Ishikawa (cell line): ENCODE results near the gene MID1.

Experiments
- CEBPB ChIP-seq: IDR thresholded peaks from 2 replicates; pipeline ENCODE4 v1.6.1; 2012
- EGR1 ChIP-seq: IDR thresholded peaks from 2 replicates; pipeline ENCODE4 v1.6.1; 2012
- FOXM1 ChIP-seq: IDR thresholded peaks from 2 replicates; pipeline ENCODE4 v1.6.1; 2012; ENCODE audit warnings: low read depth, borderline replicate concordance
- RAD21 ChIP-seq: IDR thresholded peaks from 2 replicates; pipeline ENCODE4 v1.6.1; 2012; ENCODE audit warnings: low read depth
- TAF1 ChIP-seq: IDR thresholded peaks from 2 replicates; pipeline ENCODE4 v1.6.1; 2012; ENCODE audit warnings: low read depth, mild to moderate bottlenecking
- TEAD4 ChIP-seq: IDR thresholded peaks from 2 replicates; pipeline ENCODE4 v1.6.1; 2012
- ZBTB7A ChIP-seq: IDR thresholded peaks from 2 replicates; pipeline ENCODE4 v1.6.1; 2012; ENCODE audit warnings: low read depth
- TF ChIP-seq, protein P1 (sequence below): IDR thresholded peaks from 2 replicates; pipeline ENCODE4 v1.6.1; 2012; ENCODE audit warnings: low read depth, mild to moderate bottlenecking
- TF ChIP-seq, protein P2 (sequence below): IDR thresholded peaks from 2 replicates; pipeline ENCODE4 v1.6.1; 2012

DNA sequence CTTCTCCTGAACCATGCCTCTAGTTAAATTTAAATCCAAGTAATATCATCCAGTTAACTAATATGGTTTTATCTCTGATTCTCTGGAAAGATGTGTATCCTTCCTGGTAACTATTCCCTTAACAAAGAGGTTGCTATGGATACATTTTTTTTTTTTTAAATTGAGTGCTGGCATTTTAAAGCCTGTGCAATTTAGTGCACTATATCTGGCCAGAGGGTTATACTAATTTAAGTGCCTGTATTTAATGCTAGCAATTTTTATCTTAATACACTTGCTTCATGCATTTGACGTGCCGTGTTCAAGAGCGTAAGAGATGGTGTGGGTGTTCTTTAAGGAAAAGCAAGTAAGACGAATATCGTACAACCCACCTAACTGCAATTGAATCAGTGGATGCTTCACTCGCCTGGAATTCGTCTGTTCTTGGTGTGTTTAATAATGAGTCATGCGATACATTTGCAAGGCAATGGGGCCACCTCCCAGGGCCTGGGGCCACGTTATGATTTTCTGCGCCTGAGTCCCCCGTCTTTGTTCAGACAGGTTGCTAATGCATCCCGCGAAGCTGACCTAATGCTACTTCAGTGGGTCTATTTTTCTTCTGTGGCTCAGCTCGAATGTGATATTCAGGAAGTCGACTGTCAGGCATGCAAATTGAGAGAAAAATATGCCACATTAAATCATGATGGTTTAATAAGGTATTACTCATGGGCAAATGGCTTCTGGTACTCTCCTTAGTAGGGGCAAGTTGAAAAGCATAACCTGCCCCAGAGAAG, 14.2 kb upstream of the MID1 start:
- TF ChIP-seq FOXM1 (no peak), EGR1 (no peak), TAF1 (no peak), CEBPB (no peak), ZBTB7A (no peak), RAD21 (no peak), TEAD4 (peak; percentile 52)
- TF ChIP-seq, protein P1, sequence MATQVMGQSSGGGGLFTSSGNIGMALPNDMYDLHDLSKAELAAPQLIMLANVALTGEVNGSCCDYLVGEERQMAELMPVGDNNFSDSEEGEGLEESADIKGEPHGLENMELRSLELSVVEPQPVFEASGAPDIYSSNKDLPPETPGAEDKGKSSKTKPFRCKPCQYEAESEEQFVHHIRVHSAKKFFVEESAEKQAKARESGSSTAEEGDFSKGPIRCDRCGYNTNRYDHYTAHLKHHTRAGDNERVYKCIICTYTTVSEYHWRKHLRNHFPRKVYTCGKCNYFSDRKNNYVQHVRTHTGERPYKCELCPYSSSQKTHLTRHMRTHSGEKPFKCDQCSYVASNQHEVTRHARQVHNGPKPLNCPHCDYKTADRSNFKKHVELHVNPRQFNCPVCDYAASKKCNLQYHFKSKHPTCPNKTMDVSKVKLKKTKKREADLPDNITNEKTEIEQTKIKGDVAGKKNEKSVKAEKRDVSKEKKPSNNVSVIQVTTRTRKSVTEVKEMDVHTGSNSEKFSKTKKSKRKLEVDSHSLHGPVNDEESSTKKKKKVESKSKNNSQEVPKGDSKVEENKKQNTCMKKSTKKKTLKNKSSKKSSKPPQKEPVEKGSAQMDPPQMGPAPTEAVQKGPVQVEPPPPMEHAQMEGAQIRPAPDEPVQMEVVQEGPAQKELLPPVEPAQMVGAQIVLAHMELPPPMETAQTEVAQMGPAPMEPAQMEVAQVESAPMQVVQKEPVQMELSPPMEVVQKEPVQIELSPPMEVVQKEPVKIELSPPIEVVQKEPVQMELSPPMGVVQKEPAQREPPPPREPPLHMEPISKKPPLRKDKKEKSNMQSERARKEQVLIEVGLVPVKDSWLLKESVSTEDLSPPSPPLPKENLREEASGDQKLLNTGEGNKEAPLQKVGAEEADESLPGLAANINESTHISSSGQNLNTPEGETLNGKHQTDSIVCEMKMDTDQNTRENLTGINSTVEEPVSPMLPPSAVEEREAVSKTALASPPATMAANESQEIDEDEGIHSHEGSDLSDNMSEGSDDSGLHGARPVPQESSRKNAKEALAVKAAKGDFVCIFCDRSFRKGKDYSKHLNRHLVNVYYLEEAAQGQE: no peak
- TF ChIP-seq, protein P2, sequence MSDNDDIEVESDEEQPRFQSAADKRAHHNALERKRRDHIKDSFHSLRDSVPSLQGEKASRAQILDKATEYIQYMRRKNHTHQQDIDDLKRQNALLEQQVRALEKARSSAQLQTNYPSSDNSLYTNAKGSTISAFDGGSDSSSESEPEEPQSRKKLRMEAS: no peak
